ENCODE results near the gene MSRB2. TPM values are rescaled to one million over a fixed set of nuclear protein-coding genes. Genes with fewer than 3 reads are reported as not detected.

MSRB2 gene
- total RNA-seq, 4 donors from 2014 or later: 24.3 to 43.5 (median 29.4) TPM

- no peak overlapping the region for H3K4me3 ChIP-seq
- peaks cover 0 to 3% (median 0%) of the 10 kb centered on the region in 3 donors for H3K9me3 ChIP-seq
- no peaks in the 10 kb centered on the region for H3K4me1 ChIP-seq
- in situ Hi-C loops (cut with MboI; ENCODE audit: low sequenced_read_pairs in 4 of 4): no loop called here
- no peaks in the 10 kb centered on the region for H3K36me3 ChIP-seq
- DNase-seq (no peak), ATAC-seq (no peak)
- no peak overlapping the region for H3K27ac ChIP-seq
- H3K27me3 ChIP-seq: no peaks in the 10 kb centered on the region
- intact Hi-C loops (cut with DNase I; ENCODE audit: low total_unique reads): no loop called here
- TF ChIP-seq CTCF (IDR thresholded peaks at IDR 0.05 in 4 of 5, conservative IDR thresholded peaks at IDR 0.05 in 1 of 5): no peak
- TF ChIP-seq POLR2A (IDR thresholded peaks at IDR 0.05): no peak
Measured at GRCh38 chr10:23136462-23136861, 41.1 kb downstream of the MSRB2 start.

DNA sequence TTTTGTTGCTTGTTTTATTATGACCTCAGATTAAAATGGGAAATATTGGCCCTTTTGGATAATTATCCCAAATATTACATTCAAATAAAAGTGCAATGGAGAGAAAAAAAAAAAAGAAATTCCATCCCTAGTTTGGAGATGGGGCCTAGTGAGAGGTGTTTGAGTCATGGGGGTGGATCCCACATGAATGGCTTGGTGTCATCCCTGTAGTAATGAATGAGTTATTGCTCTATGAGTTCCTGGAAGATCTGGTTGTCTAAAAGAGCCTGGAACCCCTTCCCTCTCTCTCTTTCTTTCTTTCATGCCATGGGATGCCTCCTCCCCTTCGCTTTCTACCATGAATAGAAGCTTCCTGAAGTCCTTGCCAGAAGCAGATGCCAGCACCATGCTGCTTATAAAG lies 44.3 kb downstream of the MSRB2 start:
- in situ Hi-C loops (cut with MboI; ENCODE audit: low sequenced_read_pairs in 4 of 4): no loop called here

DNA sequence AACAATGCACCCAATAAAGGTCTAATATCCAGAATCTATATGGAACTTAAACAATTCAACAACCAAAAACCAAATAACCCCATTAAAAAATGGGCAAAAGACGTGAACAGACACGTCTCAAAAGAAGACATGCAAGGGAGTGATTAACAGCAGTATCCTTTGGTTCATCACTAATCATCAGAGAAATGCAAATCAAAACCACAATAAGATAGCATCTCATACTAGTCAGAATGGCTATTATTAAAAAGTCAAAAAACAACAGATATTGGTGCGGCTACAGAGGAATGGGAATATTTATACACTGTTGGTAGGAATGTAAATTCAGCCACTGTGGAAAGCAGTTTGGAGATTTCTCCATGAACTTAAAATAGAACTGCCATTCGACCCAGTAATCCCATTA lies 46.6 kb downstream of the MSRB2 start:
- no peaks in the 10 kb centered on the region for H3K4me1 ChIP-seq
- peaks cover 0 to 6% (median 0%) of the 10 kb centered on the region in 3 donors for H3K9me3 ChIP-seq
- no peaks in the 10 kb centered on the region for H3K36me3 ChIP-seq
- ATAC-seq (no peak), DNase-seq (no peak)
- H3K4me3 ChIP-seq: no peak overlapping the region
- no peak overlapping the region for H3K27ac ChIP-seq
- in situ Hi-C loops (cut with MboI; ENCODE audit: low sequenced_read_pairs in 4 of 4): no loop called here
- no peak for TF ChIP-seq POLR2A (IDR thresholded peaks at IDR 0.05)
- TF ChIP-seq CTCF (IDR thresholded peaks at IDR 0.05 in 4 of 5, conservative IDR thresholded peaks at IDR 0.05 in 1 of 5): no peak
- intact Hi-C loops (cut with DNase I; ENCODE audit: low total_unique reads): no loop called here
- no peaks in the 10 kb centered on the region for H3K27me3 ChIP-seq

More for the DNA sequence above, 44.3 kb downstream of the MSRB2 start:
- H3K27ac ChIP-seq: no peak overlapping the region
- no peak overlapping the region for H3K4me3 ChIP-seq
- intact Hi-C loops (cut with DNase I; ENCODE audit: low total_unique reads): no loop called here
- no peak for DNase-seq
- H3K27me3 ChIP-seq: no peaks in the 10 kb centered on the region
- H3K4me1 ChIP-seq: no peaks in the 10 kb centered on the region
- no peaks in the 10 kb centered on the region for H3K36me3 ChIP-seq
- no peak for ATAC-seq
- no peak for TF ChIP-seq CTCF (IDR thresholded peaks at IDR 0.05 in 4 of 5, conservative IDR thresholded peaks at IDR 0.05 in 1 of 5)
- no peak for TF ChIP-seq POLR2A (IDR thresholded peaks at IDR 0.05)
- peaks cover 0 to 6% (median 0%) of the 10 kb centered on the region in 3 donors for H3K9me3 ChIP-seq

GRCh38 chr10:23146258-23146657 lies 50.9 kb downstream of the MSRB2 start:
- Histone ChIP-seq H3K27me3 (peaks cover 0 to 3% (median 0%) of the 10 kb centered on the region in 3 donors), H3K4me1 (no peaks in the 10 kb centered on the region), H3K9me3 (peaks cover 0 to 5% (median 0%) of the 10 kb centered on the region in 3 donors), H3K27ac (no peak overlapping the region), H3K36me3 (no peaks in the 10 kb centered on the region), H3K4me3 (no peak overlapping the region)
- ATAC-seq: no peak
- in situ Hi-C loops (cut with MboI; ENCODE audit: low sequenced_read_pairs in 4 of 4): no loop called here
- TF ChIP-seq POLR2A (IDR thresholded peaks at IDR 0.05) (no peak), CTCF (IDR thresholded peaks at IDR 0.05 in 4 of 5, conservative IDR thresholded peaks at IDR 0.05 in 1 of 5) (no peak)
- intact Hi-C loops (cut with DNase I; ENCODE audit: low total_unique reads): no loop called here
- DNase-seq: no peak

DNA sequence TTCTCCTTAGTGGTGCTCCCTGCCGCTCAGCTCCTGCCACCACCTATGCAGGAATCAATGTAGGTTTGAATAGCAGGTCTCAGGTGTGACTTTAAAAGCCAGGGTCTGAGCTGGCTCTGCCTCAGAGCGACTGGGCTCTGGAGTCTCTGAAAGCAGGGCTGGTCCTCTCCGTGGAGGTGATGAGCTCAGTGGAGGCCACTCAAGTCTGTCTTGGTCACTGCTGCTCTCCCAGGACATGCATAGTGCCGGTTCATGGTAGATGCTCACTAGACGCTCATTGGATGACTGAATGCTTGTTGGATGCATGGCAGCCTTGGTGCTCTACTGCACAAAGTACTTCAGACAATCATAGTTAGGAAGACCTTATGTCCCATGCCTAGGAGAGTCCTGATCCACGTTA lies 51.7 kb downstream of the MSRB2 start:
- DNase-seq (no peak), ATAC-seq (no peak)
- H3K27me3 ChIP-seq: peaks cover 0 to 3% (median 0%) of the 10 kb centered on the region in 3 donors
- in situ Hi-C loops (cut with MboI; ENCODE audit: low sequenced_read_pairs in 4 of 4): no loop called here
- H3K36me3 ChIP-seq: no peaks in the 10 kb centered on the region
- TF ChIP-seq CTCF (IDR thresholded peaks at IDR 0.05 in 4 of 5, conservative IDR thresholded peaks at IDR 0.05 in 1 of 5) (no peak), POLR2A (IDR thresholded peaks at IDR 0.05) (no peak)
- intact Hi-C loops (cut with DNase I; ENCODE audit: low total_unique reads): no loop called here
- H3K27ac ChIP-seq: no peak overlapping the region
- H3K4me1 ChIP-seq: no peaks in the 10 kb centered on the region
- H3K9me3 ChIP-seq: no peaks in the 10 kb centered on the region
- H3K4me3 ChIP-seq: no peak overlapping the region
